NCI-H69 (cell line): Measurements from ENCODE around the gene LRRC42.
A peak's percentile ranks its signal among the peaks of the same experiment; 100 is the strongest.
"Not testable (repeated sequence)": the region's sequence is repeated elsewhere in the genome, so short reads cannot be mapped to it uniquely, and the experiment has no call there.

Experiments
- DNase-seq: peaks from one replicate; lab custom pipeline; 2025; lab: John Stamatoyannopoulos, UW

LRRC42 gene

GRCh38 chr1:53967409-53968124 lies 21.4 kb downstream of the LRRC42 start:
- no peak for DNase-seq

DNA sequence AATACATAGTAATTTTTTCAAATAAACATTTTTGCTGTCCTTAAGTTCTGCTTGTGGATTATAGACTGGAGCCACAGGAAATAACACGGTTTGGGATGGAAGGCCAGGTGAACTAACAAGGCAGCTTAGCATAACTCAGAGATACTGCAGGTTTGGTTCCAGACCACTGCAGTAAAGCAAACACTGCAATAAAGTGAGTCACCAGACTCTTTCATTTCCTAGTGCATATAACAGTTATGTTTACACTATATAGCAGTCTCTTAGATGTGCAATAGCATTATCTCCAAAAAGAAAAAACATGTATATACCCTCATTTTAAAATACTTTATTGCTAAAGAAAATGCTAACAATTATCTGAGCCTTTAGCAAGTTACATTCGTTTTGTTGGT lies 22.0 kb downstream of the LRRC42 start:
- DNase-seq, result peak; percentile 49

- DNase-seq, result not testable (repeated sequence)
These were observed 23.2 kb downstream of the LRRC42 start for GRCh38 chr1:53969323-53969722.

DNA sequence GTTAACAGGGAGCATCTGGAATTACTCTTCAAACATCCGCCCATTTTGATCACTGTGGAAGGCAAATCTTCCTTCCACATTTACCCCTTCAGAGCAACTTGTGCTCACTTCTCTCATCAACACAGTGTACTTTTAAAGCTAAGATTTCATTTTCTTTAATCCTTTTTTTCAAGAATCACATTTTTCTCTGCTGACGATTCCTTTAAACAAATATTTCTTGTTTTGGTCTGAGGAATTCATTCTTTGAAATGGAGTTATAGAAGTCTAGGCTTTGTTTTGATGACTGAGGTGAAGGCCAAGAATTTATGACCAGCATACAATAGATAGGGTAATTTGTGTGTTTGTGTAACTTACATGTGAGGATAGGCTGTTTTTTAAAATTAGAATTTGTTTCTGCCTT lies 25.6 kb downstream of the LRRC42 start:
- no peak for DNase-seq

DNA sequence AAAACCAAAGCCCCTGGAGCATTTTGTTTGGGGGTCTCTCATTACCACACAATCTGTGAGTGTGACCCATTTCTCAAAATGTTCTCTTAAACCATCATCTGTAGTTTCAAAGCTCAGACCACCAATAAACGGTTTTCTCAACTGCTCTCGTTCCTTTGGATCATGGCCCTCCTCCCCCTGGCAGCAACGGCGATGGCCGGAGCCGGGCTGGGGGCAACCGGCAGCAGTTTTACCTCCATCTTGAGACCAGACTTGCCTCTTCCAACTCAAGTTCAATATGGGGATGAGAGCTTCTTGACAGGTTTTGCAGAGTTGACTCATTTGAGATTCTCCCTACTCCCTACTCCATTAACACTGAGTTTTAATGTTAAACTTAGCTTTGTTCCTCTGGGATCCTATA lies 29.7 kb downstream of the LRRC42 start:
- no peak for DNase-seq

DNA sequence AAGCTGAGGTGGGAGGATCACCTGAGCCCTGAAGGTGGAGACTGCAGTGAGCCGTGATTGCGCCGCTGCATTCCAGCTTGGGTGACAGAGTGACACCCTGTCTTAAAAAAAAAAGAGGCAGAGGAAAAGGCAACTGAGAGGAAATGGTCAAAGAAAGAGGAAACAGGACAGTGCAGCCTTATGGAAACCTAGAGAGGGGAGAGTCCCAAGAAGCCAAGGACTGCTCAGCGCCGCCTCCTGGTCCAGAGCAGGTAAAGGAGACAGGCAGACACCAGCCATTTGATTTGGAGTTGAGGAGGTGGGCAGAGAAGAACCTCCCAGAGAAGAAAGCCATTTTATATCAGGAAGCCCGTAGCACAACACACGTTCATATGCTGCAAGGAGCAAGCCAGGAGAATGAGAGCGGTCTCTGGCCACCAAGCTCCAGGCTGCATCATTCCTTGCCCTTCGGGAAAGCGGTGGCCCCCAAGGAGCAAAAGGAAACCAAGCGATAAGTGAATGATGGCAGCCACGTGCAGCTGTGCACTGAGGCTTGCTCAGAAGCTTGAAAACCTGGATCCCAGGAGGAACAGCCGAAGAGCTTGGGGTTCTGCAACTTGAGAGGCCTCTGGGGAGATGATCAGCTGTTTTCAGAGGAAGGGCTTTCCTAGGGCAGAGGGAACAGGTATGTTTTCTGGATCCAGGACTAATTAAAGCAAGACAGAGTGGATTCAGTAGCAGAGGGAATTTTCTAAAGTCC lies 33.7 kb downstream of the LRRC42 start:
- peak; percentile 44 for DNase-seq

DNA sequence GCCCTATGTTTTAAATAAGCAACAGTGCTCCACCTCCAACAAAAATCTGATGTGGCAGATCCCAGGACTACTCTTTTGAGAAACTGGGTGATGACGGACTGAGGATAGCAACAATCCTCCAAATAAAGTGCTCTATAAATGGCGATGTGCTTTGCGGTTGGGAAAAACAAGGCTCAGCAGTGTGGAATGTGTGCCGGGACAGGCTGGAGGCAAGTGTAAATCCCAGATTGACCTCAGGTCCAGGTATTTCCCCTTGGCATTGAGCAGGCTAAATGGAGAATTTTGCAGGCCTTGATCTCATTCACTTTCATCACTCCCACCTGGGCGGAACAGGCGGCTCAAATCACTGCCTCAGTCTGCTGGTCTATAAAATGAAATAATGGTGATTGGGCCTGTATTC lies 35.1 kb downstream of the LRRC42 start:
- DNase-seq, result no peak

DNA sequence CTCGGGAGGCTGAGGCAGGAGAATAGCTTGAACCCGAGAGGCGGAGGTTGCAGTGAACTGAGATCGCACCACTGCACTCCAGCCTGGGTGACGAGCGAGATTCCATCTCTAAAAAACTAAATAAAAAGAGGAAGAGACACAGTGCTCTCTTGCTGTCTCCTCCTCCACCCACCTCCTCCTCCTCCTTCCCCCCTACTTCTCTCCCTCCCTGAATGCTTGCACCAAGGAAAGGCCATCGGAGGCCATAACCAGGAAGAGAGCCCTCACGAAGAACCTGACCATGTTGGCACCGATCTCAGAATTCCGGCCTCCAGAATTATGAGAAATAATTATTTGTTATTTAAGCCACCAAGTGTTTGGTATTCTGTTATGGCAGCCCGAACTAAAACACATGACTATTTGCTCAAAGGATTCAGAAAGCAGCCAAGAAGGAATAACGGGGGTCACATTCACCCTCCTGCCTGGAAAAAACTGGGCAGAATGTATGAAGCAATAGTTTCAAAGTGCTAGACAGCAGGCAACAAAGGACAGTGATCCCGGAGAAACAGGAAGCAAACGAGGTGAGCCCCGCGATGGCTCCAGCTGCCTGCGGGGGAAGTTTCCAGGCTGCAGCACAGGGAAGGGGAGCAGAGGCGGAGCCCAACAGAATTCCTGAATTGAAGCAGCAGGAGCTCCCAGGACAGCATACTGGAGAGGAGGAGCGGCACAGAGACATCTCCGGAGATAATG lies 36.0 kb downstream of the LRRC42 start:
- peak; percentile 73 for DNase-seq

GRCh38 chr1:53982763-53983104 lies 36.6 kb downstream of the LRRC42 start:
- DNase-seq, result no peak

GRCh38 chr1:53984726-53985125 lies 38.6 kb downstream of the LRRC42 start:
- no peak for DNase-seq

DNA sequence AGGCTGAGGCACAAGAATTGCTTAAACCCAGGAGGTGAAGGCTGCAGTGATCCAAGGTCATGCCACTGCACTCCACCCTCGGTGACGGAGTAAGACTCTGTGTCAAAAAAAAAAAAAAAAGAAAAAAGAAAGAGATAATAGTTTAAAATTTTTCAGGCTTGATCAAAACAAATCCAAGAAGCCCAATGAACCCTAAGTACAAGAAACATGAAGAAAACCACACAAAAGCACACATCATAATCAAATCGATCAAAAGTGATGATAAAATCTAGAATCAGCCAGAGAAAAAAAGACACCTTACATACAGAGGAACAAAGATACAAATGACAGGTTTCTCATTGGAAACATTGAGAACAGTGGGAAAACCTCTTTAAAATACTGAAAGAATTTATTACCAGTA lies 40.3 kb downstream of the LRRC42 start:
- DNase-seq, result no peak

- DNase-seq, result no peak
These were observed 41.7 kb downstream of the LRRC42 start for GRCh38 chr1:53987880-53988279.

DNA sequence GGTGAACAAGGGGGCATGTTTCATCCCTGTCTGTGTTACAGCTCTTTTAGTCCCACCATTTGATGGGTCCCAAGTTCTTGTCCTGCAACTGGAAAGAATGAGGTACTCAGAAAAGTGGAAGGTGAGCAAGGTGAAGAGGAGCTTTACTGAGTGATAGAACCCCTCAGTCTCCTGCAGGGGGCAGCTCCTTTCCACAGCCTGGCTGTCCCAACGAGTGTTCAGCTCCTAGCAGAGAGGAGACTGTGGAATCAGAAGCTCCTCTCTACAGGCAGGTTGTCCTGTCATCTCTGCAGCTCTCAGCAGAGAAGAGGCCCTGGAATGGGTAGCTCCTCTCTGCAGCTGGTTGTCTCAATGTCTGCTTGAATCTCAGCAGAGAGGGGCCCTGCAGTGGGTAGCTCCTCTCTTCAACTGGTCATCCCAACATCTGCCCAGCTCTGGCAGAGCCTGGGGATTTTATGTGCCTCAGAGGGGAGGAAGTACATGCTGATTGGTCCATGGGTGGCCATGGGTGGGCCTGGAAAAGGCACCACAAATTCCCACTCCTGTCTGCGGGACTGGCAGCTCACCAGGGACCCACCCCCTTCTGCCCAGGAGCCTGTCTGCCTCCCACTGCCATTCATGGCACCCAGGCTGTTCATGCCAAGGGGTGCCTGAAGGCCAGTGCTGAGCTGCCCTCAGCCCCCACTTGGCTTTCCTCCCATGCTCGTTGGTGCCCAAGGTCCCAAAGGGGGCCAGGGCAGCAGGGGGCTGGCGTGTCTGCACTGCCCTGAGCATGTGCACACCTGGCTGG lies 46.1 kb downstream of the LRRC42 start:
- DNase-seq, result no peak

DNA sequence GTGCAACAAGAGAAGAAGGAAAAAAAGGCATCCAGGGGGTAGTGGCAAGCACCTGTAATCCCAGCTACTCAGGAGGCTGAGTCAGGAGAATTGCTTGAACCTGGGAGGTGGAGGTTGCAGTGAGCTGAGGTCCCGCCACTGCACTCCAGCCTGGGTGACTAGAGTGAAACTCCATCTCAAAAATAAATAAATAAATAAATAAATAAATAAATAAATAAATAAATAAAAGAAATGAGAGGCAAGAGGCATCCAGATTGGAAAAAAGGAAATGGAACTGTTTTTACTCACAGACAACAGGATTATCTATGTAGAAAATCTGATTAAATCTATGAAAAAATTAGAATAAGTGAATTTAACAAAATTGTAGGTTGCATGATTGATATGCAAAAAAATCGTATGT lies 48.4 kb downstream of the LRRC42 start:
- not testable (repeated sequence) for DNase-seq

- DNase-seq, result no peak
These were observed 49.5 kb downstream of the LRRC42 start for GRCh38 chr1:53995683-53996082.

GRCh38 chr1:53998223-53998622 lies 52.1 kb downstream of the LRRC42 start:
- DNase-seq, result no peak

DNA sequence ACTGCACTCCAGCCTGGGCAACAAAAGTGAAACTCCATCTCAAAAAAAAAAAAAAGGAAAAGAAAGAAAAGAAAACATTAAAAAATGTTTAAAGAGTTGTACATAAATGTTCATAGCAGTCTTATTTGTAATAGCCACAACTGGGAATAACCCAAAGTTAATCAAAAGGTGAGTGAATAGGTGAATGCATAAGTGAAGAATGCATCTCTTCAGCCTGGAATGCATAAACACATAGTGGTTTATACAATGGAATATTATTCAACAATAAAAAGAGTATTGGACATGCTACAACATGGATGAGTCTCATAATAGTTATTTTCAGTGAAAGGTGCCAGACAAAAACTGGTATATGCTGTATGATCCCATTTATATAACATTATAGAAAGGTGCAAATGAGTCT lies 53.8 kb downstream of the LRRC42 start:
- DNase-seq, result no peak

DNA sequence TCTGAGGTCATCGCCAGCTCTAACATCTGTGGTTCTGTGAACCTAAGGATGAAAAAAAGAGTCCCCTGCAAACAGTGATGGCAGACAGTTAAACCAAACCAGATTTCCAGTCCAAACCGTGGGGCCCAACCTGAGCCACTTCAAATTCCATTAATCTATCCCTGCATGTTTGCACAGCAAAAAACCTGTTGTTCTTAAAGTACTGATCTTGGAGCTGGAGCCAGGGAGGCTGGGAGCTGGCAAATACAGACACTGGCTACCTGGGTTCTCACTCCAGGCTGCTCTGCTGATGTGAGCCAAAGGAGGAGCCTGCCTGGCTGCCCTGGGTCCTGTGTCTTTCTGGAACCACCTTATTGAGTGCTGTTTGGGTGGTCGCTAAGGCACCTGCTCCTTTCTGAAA lies 55.4 kb downstream of the LRRC42 start:
- peak; percentile 51 for DNase-seq

DNA sequence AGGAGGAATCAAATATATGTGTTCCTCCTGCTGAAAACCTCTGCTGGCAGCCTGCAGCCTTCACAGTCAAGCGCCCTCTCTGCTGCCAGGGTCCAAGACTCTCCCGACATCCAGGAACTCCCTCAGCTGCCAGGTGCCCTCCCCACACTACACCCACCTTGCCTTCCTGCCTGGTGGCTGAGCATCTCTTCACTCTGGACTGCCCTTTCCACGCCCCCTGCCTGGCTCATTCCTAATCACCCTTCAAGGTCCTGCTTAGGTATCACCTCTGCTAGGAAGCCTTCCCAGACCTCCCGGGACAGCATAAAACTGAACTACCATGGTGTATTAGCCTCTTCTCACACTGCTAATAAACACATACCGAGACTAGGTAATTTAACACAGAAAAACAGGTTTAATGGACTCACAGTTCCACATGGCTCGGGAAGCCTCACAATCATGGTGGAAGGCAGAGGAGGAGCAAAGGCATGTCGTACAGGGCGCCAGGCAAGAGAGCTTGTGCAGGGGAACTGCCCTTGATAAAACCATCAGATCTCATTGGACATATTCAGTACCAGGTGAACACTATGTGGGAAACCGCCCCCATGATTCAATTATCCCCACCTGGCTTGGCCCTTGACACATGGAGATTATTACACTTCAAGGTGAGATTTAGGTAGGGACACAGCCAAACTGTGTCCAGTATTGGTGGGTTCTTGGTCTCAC lies 56.5 kb downstream of the LRRC42 start:
- DNase-seq, result no peak

DNA sequence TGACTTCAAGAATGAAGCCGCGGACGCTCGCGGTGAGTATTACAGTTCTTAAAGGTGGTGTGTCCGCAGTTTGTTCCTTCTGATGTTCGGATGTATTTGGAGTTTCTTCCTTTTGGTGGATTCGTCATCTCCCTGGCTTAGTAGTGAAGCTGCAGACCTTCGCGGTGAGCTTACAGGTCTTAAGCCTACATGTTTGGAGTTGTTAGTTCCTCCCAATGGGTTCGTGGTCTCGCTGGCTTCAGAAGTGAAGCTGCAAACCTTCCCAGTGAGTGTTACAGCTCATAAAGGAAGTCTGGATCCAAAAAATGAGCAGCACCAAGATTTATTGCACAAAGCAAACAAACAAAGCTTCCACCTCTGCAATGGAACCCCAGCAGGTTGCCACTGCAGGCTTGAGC lies 57.1 kb downstream of the LRRC42 start:
- DNase-seq, result peak; percentile 20

DNA sequence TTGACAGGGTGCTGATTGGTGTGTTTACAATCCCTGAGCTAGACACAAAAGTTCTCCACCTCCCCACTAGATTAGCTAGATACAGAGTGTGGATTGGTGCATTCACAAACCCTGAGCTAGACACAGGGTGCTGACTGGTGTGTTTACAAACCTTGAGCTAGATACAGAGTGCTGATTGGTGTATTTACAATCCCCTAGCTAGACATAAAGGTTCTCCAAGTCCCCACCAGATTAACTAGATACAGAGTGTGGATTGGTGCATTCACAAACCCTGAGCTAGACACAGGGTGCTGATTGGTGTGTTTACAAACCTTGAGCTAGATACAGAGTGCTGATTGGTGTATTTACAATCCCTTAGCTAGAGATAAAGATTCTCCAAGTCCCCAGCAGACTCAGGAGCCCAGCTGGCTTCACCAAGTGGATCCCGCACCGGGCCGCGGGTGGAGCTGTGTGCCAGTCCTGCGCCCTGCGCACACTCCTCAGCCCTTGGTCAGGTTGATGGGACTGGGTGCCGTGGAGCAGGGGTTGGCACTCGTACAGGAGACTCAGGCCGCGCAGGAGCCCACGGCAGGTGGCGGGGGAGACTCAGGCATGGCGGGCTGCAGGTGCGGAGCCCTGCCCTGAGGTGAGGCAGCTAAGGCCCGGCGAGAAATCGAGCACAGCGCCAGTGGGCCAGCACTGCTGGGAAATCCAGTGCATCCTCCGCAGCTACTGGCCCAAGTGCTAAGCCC lies 57.8 kb downstream of the LRRC42 start:
- DNase-seq, result not testable (repeated sequence)
